ENCODE data around the gene CYBB. TPM values are rescaled to one million over a fixed set of nuclear protein-coding genes. Genes with fewer than 3 reads are reported as not detected.

Gene CYBB
- total and polyA plus RNA-seq, 2 experiments from 2014 or later: 0.06 TPM; not detected in 1

DNA sequence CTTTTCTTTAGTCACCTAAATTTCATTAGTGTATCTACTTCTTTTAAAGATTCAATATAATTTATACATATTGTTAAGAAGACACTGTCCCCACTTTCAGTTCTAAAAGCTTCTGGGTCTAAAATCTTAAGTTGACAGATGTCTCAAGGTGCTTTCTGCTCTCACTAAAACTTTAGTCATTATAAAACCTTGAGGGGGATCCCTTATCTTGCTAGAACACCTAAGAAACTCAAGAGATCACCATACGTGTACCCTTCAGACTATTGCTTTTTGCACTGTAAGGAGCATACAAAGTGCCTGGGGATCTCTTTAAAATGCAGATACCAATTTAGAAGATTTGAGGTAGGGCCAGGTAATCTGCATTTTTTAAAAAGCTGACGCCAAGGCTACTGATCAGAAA is 30.1 kb downstream of the CYBB start:
- H3K36me3 Mint-ChIP-seq (ENCODE audit: low read depth): no peaks in the 10 kb centered on the region
- Histone ChIP-seq H2AFZ (no peak overlapping the region), H3K27ac (ENCODE audit: low read depth) (no peak overlapping the region), H3K27me3 (ENCODE audit: insufficient read depth) (no peaks in the 10 kb centered on the region), H4K20me1 (replicated peaks; ENCODE audit: insufficient read depth) (no peaks in the 10 kb centered on the region), H3F3A (replicated peaks; ENCODE audit: low read depth) (no peaks in the 10 kb centered on the region), H3K9me2 (ENCODE audit: insufficient read depth) (no peaks in the 10 kb centered on the region), H3K4me3 (no peak overlapping the region), H3K79me2 (replicated peaks; ENCODE audit: insufficient read depth) (no peaks in the 10 kb centered on the region), H3K4me1 (ENCODE audit: insufficient read depth) (no peaks in the 10 kb centered on the region), H3K36me3 (ENCODE audit: insufficient read depth) (no peaks in the 10 kb centered on the region), H3K4me2 (no peak overlapping the region)
- H3K27ac Mint-ChIP-seq: no peak overlapping the region
- TF ChIP-seq, protein P1, sequence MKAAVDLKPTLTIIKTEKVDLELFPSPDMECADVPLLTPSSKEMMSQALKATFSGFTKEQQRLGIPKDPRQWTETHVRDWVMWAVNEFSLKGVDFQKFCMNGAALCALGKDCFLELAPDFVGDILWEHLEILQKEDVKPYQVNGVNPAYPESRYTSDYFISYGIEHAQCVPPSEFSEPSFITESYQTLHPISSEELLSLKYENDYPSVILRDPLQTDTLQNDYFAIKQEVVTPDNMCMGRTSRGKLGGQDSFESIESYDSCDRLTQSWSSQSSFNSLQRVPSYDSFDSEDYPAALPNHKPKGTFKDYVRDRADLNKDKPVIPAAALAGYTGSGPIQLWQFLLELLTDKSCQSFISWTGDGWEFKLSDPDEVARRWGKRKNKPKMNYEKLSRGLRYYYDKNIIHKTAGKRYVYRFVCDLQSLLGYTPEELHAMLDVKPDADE (IDR thresholded peaks at IDR 0.05): no peak
- TF ChIP-seq JUNB (IDR thresholded peaks at IDR 0.05; ENCODE audit: unreplicated experiment) (no peak), EZH2phosphoT487 (IDR thresholded peaks at IDR 0.05; ENCODE audit: unreplicated experiment) (no peak), STAT1 (IDR thresholded peaks at IDR 0.05; ENCODE audit: unreplicated experiment) (no peak), ZNF331 (CRISPR knock-in tag; IDR thresholded peaks at IDR 0.05; ENCODE audit: low read depth) (no peak), POLR2AphosphoS5 (IDR thresholded peaks at IDR 0.05; ENCODE audit: low read depth) (no peak), CREB1 (CRISPR knock-in tag; IDR thresholded peaks at IDR 0.05; ENCODE audit: low read depth) (no peak), NANOG (IDR thresholded peaks at IDR 0.05; ENCODE audit: borderline replicate concordance) (no peak), EZH2 (IDR thresholded peaks at IDR 0.05; ENCODE audit: low read depth, unreplicated experiment) (no peak), ZNF114 (CRISPR knock-in tag; IDR thresholded peaks at IDR 0.05) (no peak)
- TF ChIP-seq, protein P2, sequence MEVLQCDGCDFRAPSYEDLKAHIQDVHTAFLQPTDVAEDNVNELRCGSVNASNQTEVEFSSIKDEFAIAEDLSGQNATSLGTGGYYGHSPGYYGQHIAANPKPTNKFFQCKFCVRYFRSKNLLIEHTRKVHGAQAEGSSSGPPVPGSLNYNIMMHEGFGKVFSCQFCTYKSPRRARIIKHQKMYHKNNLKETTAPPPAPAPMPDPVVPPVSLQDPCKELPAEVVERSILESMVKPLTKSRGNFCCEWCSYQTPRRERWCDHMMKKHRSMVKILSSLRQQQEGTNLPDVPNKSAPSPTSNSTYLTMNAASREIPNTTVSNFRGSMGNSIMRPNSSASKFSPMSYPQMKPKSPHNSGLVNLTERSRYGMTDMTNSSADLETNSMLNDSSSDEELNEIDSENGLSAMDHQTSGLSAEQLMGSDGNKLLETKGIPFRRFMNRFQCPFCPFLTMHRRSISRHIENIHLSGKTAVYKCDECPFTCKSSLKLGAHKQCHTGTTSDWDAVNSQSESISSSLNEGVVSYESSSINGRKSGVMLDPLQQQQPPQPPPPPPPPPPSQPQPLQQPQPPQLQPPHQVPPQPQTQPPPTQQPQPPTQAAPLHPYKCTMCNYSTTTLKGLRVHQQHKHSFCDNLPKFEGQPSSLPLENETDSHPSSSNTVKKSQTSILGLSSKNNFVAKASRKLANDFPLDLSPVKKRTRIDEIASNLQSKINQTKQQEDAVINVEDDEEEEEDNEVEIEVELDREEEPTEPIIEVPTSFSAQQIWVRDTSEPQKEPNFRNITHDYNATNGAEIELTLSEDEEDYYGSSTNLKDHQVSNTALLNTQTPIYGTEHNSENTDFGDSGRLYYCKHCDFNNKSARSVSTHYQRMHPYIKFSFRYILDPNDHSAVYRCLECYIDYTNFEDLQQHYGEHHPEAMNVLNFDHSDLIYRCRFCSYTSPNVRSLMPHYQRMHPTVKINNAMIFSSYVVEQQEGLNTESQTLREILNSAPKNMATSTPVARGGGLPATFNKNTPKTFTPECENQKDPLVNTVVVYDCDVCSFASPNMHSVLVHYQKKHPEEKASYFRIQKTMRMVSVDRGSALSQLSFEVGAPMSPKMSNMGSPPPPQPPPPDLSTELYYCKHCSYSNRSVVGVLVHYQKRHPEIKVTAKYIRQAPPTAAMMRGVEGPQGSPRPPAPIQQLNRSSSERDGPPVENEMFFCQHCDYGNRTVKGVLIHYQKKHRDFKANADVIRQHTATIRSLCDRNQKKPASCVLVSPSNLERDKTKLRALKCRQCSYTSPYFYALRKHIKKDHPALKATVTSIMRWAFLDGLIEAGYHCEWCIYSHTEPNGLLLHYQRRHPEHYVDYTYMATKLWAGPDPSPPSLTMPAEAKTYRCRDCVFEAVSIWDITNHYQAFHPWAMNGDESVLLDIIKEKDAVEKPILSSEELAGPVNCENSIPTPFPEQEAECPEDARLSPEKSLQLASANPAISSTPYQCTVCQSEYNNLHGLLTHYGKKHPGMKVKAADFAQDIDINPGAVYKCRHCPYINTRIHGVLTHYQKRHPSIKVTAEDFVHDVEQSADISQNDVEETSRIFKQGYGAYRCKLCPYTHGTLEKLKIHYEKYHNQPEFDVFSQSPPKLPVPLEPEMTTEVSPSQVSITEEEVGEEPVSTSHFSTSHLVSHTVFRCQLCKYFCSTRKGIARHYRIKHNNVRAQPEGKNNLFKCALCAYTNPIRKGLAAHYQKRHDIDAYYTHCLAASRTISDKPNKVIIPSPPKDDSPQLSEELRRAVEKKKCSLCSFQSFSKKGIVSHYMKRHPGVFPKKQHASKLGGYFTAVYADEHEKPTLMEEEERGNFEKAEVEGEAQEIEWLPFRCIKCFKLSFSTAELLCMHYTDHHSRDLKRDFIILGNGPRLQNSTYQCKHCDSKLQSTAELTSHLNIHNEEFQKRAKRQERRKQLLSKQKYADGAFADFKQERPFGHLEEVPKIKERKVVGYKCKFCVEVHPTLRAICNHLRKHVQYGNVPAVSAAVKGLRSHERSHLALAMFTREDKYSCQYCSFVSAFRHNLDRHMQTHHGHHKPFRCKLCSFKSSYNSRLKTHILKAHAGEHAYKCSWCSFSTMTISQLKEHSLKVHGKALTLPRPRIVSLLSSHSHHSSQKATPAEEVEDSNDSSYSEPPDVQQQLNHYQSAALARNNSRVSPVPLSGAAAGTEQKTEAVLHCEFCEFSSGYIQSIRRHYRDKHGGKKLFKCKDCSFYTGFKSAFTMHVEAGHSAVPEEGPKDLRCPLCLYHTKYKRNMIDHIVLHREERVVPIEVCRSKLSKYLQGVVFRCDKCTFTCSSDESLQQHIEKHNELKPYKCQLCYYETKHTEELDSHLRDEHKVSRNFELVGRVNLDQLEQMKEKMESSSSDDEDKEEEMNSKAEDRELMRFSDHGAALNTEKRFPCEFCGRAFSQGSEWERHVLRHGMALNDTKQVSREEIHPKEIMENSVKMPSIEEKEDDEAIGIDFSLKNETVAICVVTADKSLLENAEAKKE (CRISPR knock-in tag; IDR thresholded peaks at IDR 0.05): no peak
- TF ChIP-seq, protein P3, sequence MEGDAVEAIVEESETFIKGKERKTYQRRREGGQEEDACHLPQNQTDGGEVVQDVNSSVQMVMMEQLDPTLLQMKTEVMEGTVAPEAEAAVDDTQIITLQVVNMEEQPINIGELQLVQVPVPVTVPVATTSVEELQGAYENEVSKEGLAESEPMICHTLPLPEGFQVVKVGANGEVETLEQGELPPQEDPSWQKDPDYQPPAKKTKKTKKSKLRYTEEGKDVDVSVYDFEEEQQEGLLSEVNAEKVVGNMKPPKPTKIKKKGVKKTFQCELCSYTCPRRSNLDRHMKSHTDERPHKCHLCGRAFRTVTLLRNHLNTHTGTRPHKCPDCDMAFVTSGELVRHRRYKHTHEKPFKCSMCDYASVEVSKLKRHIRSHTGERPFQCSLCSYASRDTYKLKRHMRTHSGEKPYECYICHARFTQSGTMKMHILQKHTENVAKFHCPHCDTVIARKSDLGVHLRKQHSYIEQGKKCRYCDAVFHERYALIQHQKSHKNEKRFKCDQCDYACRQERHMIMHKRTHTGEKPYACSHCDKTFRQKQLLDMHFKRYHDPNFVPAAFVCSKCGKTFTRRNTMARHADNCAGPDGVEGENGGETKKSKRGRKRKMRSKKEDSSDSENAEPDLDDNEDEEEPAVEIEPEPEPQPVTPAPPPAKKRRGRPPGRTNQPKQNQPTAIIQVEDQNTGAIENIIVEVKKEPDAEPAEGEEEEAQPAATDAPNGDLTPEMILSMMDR (conservative IDR thresholded peaks at IDR 0.05; ENCODE audit: low read depth in 2 of 2): no peak
- TF ChIP-seq, protein P4, sequence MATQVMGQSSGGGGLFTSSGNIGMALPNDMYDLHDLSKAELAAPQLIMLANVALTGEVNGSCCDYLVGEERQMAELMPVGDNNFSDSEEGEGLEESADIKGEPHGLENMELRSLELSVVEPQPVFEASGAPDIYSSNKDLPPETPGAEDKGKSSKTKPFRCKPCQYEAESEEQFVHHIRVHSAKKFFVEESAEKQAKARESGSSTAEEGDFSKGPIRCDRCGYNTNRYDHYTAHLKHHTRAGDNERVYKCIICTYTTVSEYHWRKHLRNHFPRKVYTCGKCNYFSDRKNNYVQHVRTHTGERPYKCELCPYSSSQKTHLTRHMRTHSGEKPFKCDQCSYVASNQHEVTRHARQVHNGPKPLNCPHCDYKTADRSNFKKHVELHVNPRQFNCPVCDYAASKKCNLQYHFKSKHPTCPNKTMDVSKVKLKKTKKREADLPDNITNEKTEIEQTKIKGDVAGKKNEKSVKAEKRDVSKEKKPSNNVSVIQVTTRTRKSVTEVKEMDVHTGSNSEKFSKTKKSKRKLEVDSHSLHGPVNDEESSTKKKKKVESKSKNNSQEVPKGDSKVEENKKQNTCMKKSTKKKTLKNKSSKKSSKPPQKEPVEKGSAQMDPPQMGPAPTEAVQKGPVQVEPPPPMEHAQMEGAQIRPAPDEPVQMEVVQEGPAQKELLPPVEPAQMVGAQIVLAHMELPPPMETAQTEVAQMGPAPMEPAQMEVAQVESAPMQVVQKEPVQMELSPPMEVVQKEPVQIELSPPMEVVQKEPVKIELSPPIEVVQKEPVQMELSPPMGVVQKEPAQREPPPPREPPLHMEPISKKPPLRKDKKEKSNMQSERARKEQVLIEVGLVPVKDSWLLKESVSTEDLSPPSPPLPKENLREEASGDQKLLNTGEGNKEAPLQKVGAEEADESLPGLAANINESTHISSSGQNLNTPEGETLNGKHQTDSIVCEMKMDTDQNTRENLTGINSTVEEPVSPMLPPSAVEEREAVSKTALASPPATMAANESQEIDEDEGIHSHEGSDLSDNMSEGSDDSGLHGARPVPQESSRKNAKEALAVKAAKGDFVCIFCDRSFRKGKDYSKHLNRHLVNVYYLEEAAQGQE (IDR thresholded peaks at IDR 0.05; ENCODE audit: unreplicated experiment): no peak
- no peaks in the 10 kb centered on the region for H3K9me3 Mint-ChIP-seq
- no peaks in the 10 kb centered on the region for H3K4me1 Mint-ChIP-seq
- ATAC-seq (no peak), DNase-seq (ENCODE audit: low spot score) (no peak)
- no peak overlapping the region for H3K4me3 Mint-ChIP-seq
- no peaks in the 10 kb centered on the region for H3K27me3 Mint-ChIP-seq (ENCODE audit: insufficient read depth, low read depth, poor library complexity)
